ENCODE results near the gene KLHL29.

Gene KLHL29

GRCh38 chr2:23649303-23649702 lies 264.3 kb downstream of the KLHL29 start:
- no peak for DNase-seq

- DNase-seq = no peak
These were observed 264.8 kb downstream of the KLHL29 start for GRCh38 chr2:23649819-23650218.

GRCh38 chr2:23651187-23652080 lies 266.5 kb downstream of the KLHL29 start:
- DNase-seq = no peak

GRCh38 chr2:23653326-23653725 lies 268.3 kb downstream of the KLHL29 start:
- DNase-seq = no peak

- no peak for DNase-seq
These were observed 269.8 kb downstream of the KLHL29 start for GRCh38 chr2:23654756-23655155.

- DNase-seq = no peak
These were observed 271.1 kb downstream of the KLHL29 start for GRCh38 chr2:23655934-23656596.

- no peak for DNase-seq
These were observed 271.6 kb downstream of the KLHL29 start for GRCh38 chr2:23656597-23656973.

- DNase-seq = no peak
These were observed 272.4 kb downstream of the KLHL29 start for GRCh38 chr2:23657371-23657770.

GRCh38 chr2:23657934-23658333 lies 273.0 kb downstream of the KLHL29 start:
- no peak for DNase-seq

- no peak for DNase-seq
These were observed 273.5 kb downstream of the KLHL29 start for GRCh38 chr2:23658466-23658942.

GRCh38 chr2:23659328-23659727 lies 274.3 kb downstream of the KLHL29 start:
- no peak for DNase-seq

GRCh38 chr2:23659773-23660172 lies 274.8 kb downstream of the KLHL29 start:
- no peak for DNase-seq

- no peak for DNase-seq
These were observed 275.3 kb downstream of the KLHL29 start for GRCh38 chr2:23660237-23660636.

- no peak for DNase-seq
These were observed 276.5 kb downstream of the KLHL29 start for GRCh38 chr2:23661276-23662050.

- DNase-seq = no peak
These were observed 277.5 kb downstream of the KLHL29 start for GRCh38 chr2:23662466-23662865.

GRCh38 chr2:23662941-23663920 lies 278.3 kb downstream of the KLHL29 start:
- DNase-seq = peak; percentile 23

- no peak for DNase-seq
These were observed 279.2 kb downstream of the KLHL29 start for GRCh38 chr2:23664066-23664788.

GRCh38 chr2:23666241-23666979 lies 281.4 kb downstream of the KLHL29 start:
- DNase-seq = no peak

GRCh38 chr2:23666980-23667357 lies 282.0 kb downstream of the KLHL29 start:
- DNase-seq = no peak

- no peak for DNase-seq
These were observed 283.9 kb downstream of the KLHL29 start for GRCh38 chr2:23668756-23669304.

Data from NCI-H1436 (cell line).